Neutrophil (primary cell): ENCODE data around the gene MN1.

ENCODE experiments used
- H3K27ac ChIP-seq: fragments of 200-600 bp; sonication (generic); 2 replicates; pipeline ENCODE4 v1.5.1; 2016; ENCODE audit warnings: mild to moderate bottlenecking, moderate library complexity
- H3K27me3 ChIP-seq: fragments of 200-600 bp; sonication (generic); 2 replicates; pipeline ENCODE4 v1.6.0; 2016; ENCODE audit warnings: mild to moderate bottlenecking
- H3K36me3 ChIP-seq: fragments of 200-600 bp; sonication (generic); 2 replicates; pipeline ENCODE4 v1.5.1; 2017
- H3K4me1 ChIP-seq, 2 experiments: fragments of 200-600 bp in 1 of 2; sonication (generic) in 1 of 2; 1 replicate in 1 of 2; 2 replicates in 1 of 2; pipeline versions ENCODE4 v1.5.1 to v1.6.1; 2013 to 2016; ENCODE audit warnings: low read depth in 1 of 2, low read length in 1 of 2, mild to moderate bottlenecking in 1 of 2, moderate library complexity in 1 of 2; ENCODE audit not compliant: control insufficient read depth in 1 of 2, insufficient read depth in 1 of 2
- H3K4me3 ChIP-seq, 2 experiments: fragments of 200-600 bp in 1 of 2; sonication (generic) in 1 of 2; 1 replicate in 1 of 2; 2 replicates in 1 of 2; pipeline ENCODE4 v1.5.1; 2013 to 2016; ENCODE audit warnings: low read depth in 1 of 2, low read length in 1 of 2, mild to moderate bottlenecking in 1 of 2, moderate library complexity in 1 of 2
- H3K9me3 ChIP-seq: fragments of 200-600 bp; sonication (generic); 2 replicates; pipeline ENCODE4 v1.5.1; 2016
- TF ChIP-seq, protein P1 (sequence below): fragments of 200-600 bp; sonication (generic); IDR thresholded peaks from 2 replicates; pipeline ENCODE4 v1.5.1; 2016; ENCODE audit warnings: antibody characterized with exemption

MN1 gene

DNA sequence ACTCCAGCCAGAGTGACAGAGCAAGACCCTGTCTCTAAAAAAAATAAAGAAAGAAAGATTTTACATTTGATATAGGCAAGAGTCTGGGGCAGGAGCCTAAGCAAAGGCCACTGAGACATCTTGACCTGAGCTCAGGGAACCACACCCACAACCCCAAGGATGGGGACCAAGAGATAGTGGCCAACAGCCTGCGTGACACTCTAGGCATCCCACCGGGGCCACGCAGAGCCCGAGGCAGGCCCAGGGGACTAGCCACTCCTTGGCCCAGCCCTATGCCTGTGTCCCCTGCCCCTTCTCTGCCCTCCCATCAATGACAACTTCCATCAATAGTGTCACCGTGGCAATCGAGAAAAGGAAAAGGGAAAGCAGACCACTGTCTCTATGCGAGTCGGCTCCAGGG is 41.1 kb downstream of the MN1 start:
- no peaks in the 10 kb centered on the region for H3K9me3 ChIP-seq
- H3K4me3 ChIP-seq = no peak overlapping the region
- no peak overlapping the region for H3K27ac ChIP-seq
- H3K27me3 ChIP-seq = no peaks in the 10 kb centered on the region
- H3K36me3 ChIP-seq = no peaks in the 10 kb centered on the region
- H3K4me1 ChIP-seq = no peaks in the 10 kb centered on the region
- TF ChIP-seq, protein P1, sequence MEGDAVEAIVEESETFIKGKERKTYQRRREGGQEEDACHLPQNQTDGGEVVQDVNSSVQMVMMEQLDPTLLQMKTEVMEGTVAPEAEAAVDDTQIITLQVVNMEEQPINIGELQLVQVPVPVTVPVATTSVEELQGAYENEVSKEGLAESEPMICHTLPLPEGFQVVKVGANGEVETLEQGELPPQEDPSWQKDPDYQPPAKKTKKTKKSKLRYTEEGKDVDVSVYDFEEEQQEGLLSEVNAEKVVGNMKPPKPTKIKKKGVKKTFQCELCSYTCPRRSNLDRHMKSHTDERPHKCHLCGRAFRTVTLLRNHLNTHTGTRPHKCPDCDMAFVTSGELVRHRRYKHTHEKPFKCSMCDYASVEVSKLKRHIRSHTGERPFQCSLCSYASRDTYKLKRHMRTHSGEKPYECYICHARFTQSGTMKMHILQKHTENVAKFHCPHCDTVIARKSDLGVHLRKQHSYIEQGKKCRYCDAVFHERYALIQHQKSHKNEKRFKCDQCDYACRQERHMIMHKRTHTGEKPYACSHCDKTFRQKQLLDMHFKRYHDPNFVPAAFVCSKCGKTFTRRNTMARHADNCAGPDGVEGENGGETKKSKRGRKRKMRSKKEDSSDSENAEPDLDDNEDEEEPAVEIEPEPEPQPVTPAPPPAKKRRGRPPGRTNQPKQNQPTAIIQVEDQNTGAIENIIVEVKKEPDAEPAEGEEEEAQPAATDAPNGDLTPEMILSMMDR = no peak

DNA sequence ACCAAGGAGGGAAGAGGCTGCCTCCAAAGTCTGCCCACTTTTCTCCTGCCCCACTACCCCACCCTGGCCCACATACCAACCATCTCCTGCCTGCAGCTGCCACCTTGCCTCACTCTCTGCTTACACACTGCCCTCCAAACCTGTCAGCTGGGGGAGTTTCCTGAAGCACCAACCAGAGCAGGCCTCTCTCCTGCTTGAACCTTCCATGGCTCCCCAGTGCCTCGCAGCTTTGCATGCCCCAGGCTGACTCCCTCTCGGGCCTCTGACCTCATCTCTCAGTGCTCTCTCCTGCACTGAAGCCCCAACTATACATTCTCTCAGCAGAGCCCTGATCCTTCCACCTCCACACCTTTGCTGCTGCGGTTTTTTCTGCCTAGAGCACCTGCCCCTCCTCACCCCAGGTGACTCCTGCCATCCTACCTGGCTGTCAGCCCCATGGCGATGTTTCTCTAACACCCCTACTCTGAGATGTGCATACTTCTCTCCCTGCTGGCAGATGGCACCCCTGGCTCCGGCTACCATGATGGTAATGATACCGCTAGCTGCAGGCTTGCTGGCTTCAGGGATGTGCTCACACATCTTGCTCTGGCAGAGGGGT is 43.5 kb downstream of the MN1 start:
- H3K27me3 ChIP-seq = no peaks in the 10 kb centered on the region
- H3K4me1 ChIP-seq = no peaks in the 10 kb centered on the region
- H3K4me3 ChIP-seq = no peak overlapping the region
- H3K27ac ChIP-seq = no peak overlapping the region
- no peaks in the 10 kb centered on the region for H3K36me3 ChIP-seq
- TF ChIP-seq, protein P1 = no peak
- no peaks in the 10 kb centered on the region for H3K9me3 ChIP-seq

DNA sequence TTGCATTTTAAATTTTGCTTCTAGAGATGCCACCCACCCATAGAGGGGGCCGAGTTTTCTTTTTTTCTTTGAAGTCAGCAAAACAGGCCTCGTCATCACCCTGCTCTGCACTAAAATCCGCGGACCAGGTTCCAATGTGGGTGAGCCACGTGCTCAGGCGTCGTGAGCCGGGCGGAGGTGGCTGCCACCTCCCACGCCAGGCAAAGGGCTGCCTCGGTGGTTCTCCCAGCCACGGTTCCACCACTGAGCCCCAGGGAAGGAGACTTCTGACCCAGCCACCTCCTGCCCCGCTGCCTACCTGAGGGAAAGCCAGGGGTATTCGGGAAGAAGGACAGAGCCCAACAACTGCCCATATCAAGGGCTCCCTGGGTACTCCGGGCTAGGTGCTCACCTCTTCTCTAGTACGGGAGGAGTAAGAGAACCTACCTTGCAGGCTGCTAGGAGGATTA is 45.3 kb downstream of the MN1 start:
- H3K27ac ChIP-seq = no peak overlapping the region
- TF ChIP-seq, protein P1 = no peak

DNA sequence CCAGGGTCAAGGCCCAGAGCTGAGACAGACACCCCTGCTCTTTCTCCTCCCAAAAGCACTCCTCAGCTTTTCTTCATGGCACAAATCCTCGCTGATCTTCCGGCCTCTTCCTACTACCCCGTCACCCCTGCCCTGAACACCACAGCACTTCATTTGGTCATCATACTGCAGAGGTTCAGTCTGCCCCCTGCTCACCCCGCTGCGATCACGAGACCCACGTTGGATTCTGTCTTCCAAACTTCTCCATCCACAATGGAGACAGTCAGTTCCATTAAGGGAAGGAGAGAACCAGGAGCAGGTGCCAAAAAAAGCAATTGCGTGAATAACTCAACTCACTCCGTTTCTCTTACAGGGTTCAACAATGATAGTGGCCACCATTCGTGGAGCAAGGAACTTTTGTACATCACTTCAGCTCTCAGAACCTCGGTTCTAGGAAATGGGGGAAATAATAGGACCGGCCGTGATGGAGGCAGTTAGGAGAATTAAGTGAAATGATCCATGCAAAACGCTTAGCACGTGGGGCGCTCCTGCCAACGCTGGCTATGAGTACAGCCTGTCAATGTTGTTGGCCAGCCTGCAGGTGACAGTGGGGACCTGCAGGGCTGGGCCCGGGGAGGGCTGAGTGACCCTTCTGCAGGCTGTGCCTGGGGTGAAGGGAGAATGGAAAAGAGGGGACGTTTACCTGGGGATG is 45.9 kb downstream of the MN1 start:
- no peak overlapping the region for H3K27ac ChIP-seq
- TF ChIP-seq, protein P1 = no peak

More for the DNA sequence above, 45.3 kb downstream of the MN1 start:
- Histone ChIP-seq H3K9me3 (no peaks in the 10 kb centered on the region), H3K27me3 (no peaks in the 10 kb centered on the region), H3K4me1 (no peaks in the 10 kb centered on the region), H3K4me3 (no peak overlapping the region), H3K36me3 (no peaks in the 10 kb centered on the region)

DNA sequence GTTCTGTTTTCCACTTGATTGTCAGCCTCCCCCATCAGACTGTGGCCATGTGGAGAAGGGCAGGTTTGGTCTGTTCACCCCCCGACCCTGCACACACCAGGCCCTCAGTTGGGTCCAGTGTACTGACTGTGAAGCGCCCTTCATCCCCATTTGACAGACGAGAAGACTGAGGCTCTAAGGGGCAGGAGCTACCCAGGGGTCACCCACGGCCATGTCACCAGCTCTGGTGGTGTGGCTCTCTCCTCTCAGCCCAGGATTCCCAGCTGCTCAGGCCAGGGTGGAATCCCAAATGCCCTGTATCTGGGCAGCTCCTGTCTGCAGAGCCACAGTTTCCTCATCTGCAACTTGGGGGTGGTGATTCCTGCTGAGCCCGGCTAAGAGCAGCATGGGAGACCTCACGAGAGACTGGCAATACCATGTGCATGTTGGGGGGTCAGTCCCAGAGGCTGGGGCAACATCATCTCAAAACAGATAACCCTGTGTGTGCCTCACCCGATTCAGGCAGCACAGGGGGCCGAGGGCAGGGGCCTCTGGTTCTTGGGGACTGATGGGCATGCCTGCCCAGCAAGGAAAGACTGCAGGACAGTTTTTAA is 46.6 kb downstream of the MN1 start:
- TF ChIP-seq, protein P1 = no peak
- no peaks in the 10 kb centered on the region for H3K36me3 ChIP-seq
- H3K27me3 ChIP-seq = peaks cover 3% of the 10 kb centered on the region
- no peaks in the 10 kb centered on the region for H3K9me3 ChIP-seq
- H3K4me1 ChIP-seq = no peaks in the 10 kb centered on the region
- H3K4me3 ChIP-seq = no peak overlapping the region
- no peak overlapping the region for H3K27ac ChIP-seq

More for the DNA sequence above, 45.9 kb downstream of the MN1 start:
- Histone ChIP-seq H3K36me3 (no peaks in the 10 kb centered on the region), H3K9me3 (no peaks in the 10 kb centered on the region), H3K4me1 (no peaks in the 10 kb centered on the region), H3K4me3 (no peak overlapping the region), H3K27me3 (no peaks in the 10 kb centered on the region)
